ENCODE measurements around the gene FAT1. TPM values are rescaled to one million over a fixed set of nuclear protein-coding genes. Genes with fewer than 3 reads are reported as not detected.
"Not testable (repeated sequence)": the region's sequence is repeated elsewhere in the genome, so short reads cannot be mapped to it uniquely, and the experiment has no call there.

FAT1 gene
- total and polyA plus RNA-seq, 8 donors: 8.2 to 272 (median 60.4) TPM

- H3K4me1 ChIP-seq: peaks cover 0 to 5% (median 0%) of the 10 kb centered on the region in 4 donors
- H3K9me3 ChIP-seq: no peaks in the 10 kb centered on the region
- no peaks in the 10 kb centered on the region for H3K27me3 ChIP-seq
- 92 to 98% (median 96%) methylated on average over 4 of the region's 4 CpGs for WGBS, 5 donors
- H3K27ac ChIP-seq: no peak overlapping the region
- intact Hi-C loops (cut with DNase I; ENCODE audit: low total_unique reads): no loop called here
- H3K4me3 ChIP-seq: no peak overlapping the region
- H3K36me3 ChIP-seq: no peaks in the 10 kb centered on the region
- DNase-seq: no peak
- TF ChIP-seq POLR2A (IDR thresholded peaks at IDR 0.05) (no peak), EP300 (IDR thresholded peaks at IDR 0.05) (no peak), POLR2AphosphoS5 (IDR thresholded peaks at IDR 0.05) (no peak)
- TF ChIP-seq, protein P1, sequence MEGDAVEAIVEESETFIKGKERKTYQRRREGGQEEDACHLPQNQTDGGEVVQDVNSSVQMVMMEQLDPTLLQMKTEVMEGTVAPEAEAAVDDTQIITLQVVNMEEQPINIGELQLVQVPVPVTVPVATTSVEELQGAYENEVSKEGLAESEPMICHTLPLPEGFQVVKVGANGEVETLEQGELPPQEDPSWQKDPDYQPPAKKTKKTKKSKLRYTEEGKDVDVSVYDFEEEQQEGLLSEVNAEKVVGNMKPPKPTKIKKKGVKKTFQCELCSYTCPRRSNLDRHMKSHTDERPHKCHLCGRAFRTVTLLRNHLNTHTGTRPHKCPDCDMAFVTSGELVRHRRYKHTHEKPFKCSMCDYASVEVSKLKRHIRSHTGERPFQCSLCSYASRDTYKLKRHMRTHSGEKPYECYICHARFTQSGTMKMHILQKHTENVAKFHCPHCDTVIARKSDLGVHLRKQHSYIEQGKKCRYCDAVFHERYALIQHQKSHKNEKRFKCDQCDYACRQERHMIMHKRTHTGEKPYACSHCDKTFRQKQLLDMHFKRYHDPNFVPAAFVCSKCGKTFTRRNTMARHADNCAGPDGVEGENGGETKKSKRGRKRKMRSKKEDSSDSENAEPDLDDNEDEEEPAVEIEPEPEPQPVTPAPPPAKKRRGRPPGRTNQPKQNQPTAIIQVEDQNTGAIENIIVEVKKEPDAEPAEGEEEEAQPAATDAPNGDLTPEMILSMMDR (IDR thresholded peaks at IDR 0.05): no peak
Measured at GRCh38 chr4:186764457-186764856, 40.8 kb upstream of the FAT1 start.

DNA sequence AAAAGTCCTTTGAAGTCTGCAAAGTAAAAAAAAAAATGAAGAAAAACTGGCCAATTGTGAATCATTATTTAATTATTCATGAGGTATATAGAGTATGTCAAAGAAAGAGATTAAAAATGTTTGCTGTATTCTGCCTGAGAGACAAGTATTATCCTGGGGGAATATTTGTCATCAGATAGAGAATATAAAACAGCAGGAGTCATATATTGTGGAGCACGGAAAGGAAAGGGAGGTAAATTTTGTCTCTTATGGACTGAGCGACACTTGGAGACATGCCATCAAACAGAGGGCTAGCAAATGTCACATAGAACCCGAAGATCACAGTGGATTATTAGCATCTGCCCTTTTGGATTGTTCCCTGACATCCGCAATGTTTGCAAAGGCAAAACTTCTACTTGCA, 39.2 kb upstream of the FAT1 start:
- Histone ChIP-seq H3K4me1 (peaks cover 0 to 5% (median 0%) of the 10 kb centered on the region in 4 donors), H3K9me3 (no peaks in the 10 kb centered on the region), H3K27me3 (no peaks in the 10 kb centered on the region), H3K36me3 (no peaks in the 10 kb centered on the region), H3K27ac (no peak overlapping the region), H3K4me3 (no peak overlapping the region)
- no peak for DNase-seq
- 73 to 81% (median 76%) methylated on average over 4 of the region's 4 CpGs for WGBS, 5 donors
- intact Hi-C loops (cut with DNase I; ENCODE audit: low total_unique reads): no loop called here
- TF ChIP-seq, protein P1 (IDR thresholded peaks at IDR 0.05): no peak
- TF ChIP-seq POLR2A (IDR thresholded peaks at IDR 0.05) (no peak), EP300 (IDR thresholded peaks at IDR 0.05) (no peak), POLR2AphosphoS5 (IDR thresholded peaks at IDR 0.05) (no peak)

- WGBS, 5 donors: 84 to 93% (median 89%) methylated on average over 2 of the region's 2 CpGs
Measured at GRCh38 chr4:186762361-186762760, 38.7 kb upstream of the FAT1 start.

DNA sequence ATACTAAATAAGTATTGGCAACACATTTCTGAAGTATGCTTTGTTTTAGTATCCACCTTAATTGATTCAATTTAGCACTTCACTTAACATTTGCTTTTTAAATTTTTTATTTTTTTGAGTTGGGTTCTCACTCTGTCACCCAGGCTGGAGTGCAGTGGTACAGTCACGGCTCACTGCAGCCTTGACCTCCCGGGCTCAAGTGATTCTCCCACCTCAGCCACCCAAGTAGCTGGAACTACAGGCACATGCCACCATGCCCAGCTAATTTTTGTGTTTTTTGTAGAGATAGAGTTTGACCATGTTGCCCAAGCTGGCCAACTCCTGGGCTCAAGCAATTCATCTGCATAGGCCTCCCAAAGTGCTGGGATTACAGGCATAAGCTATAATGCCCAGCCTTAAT, 38.3 kb upstream of the FAT1 start:
- DNase-seq; H3K4me1 ChIP-seq; H3K4me3 ChIP-seq; H3K36me3 ChIP-seq; H3K27me3 ChIP-seq; H3K9me3 ChIP-seq; H3K27ac ChIP-seq; intact Hi-C loops (cut with DNase I; ENCODE audit: low total_unique reads): not testable (repeated sequence)
- 86 to 100% (median 100%) methylated on average over 2 of the region's 2 CpGs for WGBS, 5 donors

More at GRCh38 chr4:186762361-186762760, 38.7 kb upstream of the FAT1 start:
- H3K4me1 ChIP-seq: peaks cover 0 to 5% (median 0%) of the 10 kb centered on the region in 4 donors
- intact Hi-C loops (cut with DNase I; ENCODE audit: low total_unique reads): no loop called here
- H3K27me3 ChIP-seq: no peaks in the 10 kb centered on the region
- H3K36me3 ChIP-seq: no peaks in the 10 kb centered on the region
- no peak overlapping the region for H3K27ac ChIP-seq
- DNase-seq: no peak
- no peak overlapping the region for H3K4me3 ChIP-seq
- H3K9me3 ChIP-seq: no peaks in the 10 kb centered on the region
- TF ChIP-seq POLR2A (IDR thresholded peaks at IDR 0.05) (no peak), POLR2AphosphoS5 (IDR thresholded peaks at IDR 0.05) (no peak), EP300 (IDR thresholded peaks at IDR 0.05) (no peak)
- TF ChIP-seq, protein P1 (IDR thresholded peaks at IDR 0.05): no peak

GRCh38 chr4:186761393-186761792, 37.7 kb upstream of the FAT1 start:
- intact Hi-C loops (cut with DNase I; ENCODE audit: low total_unique reads): no loop called here
- 91 to 97% (median 92%) methylated on average over 3 of the region's 3 CpGs for WGBS, 5 donors

More at GRCh38 chr4:186761393-186761792, 37.7 kb upstream of the FAT1 start:
- Histone ChIP-seq H3K4me1 (peaks cover 0 to 5% (median 0%) of the 10 kb centered on the region in 4 donors), H3K27ac (no peak overlapping the region), H3K36me3 (no peaks in the 10 kb centered on the region), H3K9me3 (no peaks in the 10 kb centered on the region), H3K4me3 (no peak overlapping the region), H3K27me3 (no peaks in the 10 kb centered on the region)
- DNase-seq: no peak
- TF ChIP-seq POLR2A (IDR thresholded peaks at IDR 0.05): no peak
- no peak for TF ChIP-seq POLR2AphosphoS5 (IDR thresholded peaks at IDR 0.05)
